H9 (cell line): Measurements from ENCODE around the gene OR4D5. TPM values are rescaled to one million over a fixed set of nuclear protein-coding genes. Genes with fewer than 3 reads are reported as not detected.

ENCODE experiments used
- DNase-seq: peaks from one replicate; pipeline ENCODE4 v3.0.0-alpha.2; 2017
- H2AFZ ChIP-seq: one replicate; pipeline ENCODE4 v1.6.1; 2013; ENCODE audit warnings: mild to moderate bottlenecking, low read length, control low read depth, moderate library complexity
- H2AK5ac ChIP-seq: 2 replicates; pipeline ENCODE4 v1.6.1; 2013; ENCODE audit warnings: low read length, control low read depth, mixed read lengths; ENCODE audit not compliant: insufficient read length
- H2BK120ac ChIP-seq: one replicate; pipeline ENCODE4 v1.6.1; 2013; ENCODE audit warnings: low read depth, mild to moderate bottlenecking, low read length, control low read depth, inconsistent platforms; ENCODE audit not compliant: poor library complexity, severe bottlenecking
- H2BK12ac ChIP-seq: 2 replicates; pipeline ENCODE4 v1.6.1; 2013; ENCODE audit warnings: low read length, control low read depth, mixed read lengths, low read depth; ENCODE audit not compliant: insufficient read length
- H2BK15ac ChIP-seq: 2 replicates; pipeline ENCODE4 v1.6.1; 2013; ENCODE audit warnings: low read depth, low read length, control low read depth
- H2BK20ac ChIP-seq: one replicate; pipeline ENCODE4 v1.6.1; 2013; ENCODE audit warnings: low read depth, mild to moderate bottlenecking, low read length, control low read depth, inconsistent platforms; ENCODE audit not compliant: poor library complexity, severe bottlenecking
- H2BK5ac ChIP-seq: 2 replicates; pipeline ENCODE4 v1.6.1; 2013; ENCODE audit warnings: low read length, control low read depth, mixed read lengths; ENCODE audit not compliant: insufficient read length
- H3K14ac ChIP-seq: 2 replicates; pipeline ENCODE4 v1.6.1; 2013; ENCODE audit warnings: low read length, control low read depth; ENCODE audit not compliant: insufficient read depth
- H3K18ac ChIP-seq: 2 replicates; pipeline ENCODE4 v1.6.1; 2013; ENCODE audit warnings: low read depth, mild to moderate bottlenecking, mixed read lengths, low read length, control low read depth; ENCODE audit not compliant: insufficient read length
- H3K23ac ChIP-seq: 2 replicates; pipeline ENCODE4 v1.6.1; 2013; ENCODE audit warnings: low read length, control low read depth, mixed read lengths, low read depth; ENCODE audit not compliant: insufficient read length
- H3K23me2 ChIP-seq: 2 replicates; pipeline ENCODE4 v1.6.1; 2013; ENCODE audit warnings: low read depth, mild to moderate bottlenecking, mixed read lengths, low read length, control low read depth; ENCODE audit not compliant: insufficient read length, poor library complexity, severe bottlenecking
- H3K27ac ChIP-seq: 2 replicates; pipeline ENCODE4 v1.5.1; 2013; ENCODE audit warnings: low read length, control low read depth, mixed read lengths, low read depth; ENCODE audit not compliant: insufficient read length
- H3K27me3 ChIP-seq: 2 replicates; pipeline ENCODE4 v1.6.1; 2013; ENCODE audit warnings: low read length, control low read depth, inconsistent platforms; ENCODE audit not compliant: insufficient read depth
- H3K4ac ChIP-seq: 2 replicates; pipeline ENCODE4 v1.6.1; 2013; ENCODE audit warnings: low read depth, mild to moderate bottlenecking, control low read depth, inconsistent platforms, low read length, moderate library complexity
- H3K4me1 ChIP-seq: 2 replicates; pipeline ENCODE4 v1.6.1; 2013; ENCODE audit warnings: low read length, control low read depth, inconsistent platforms; ENCODE audit not compliant: insufficient read depth
- H3K4me2 ChIP-seq: 2 replicates; pipeline ENCODE4 v1.6.1; 2013; ENCODE audit warnings: low read length, control low read depth, mixed read lengths; ENCODE audit not compliant: insufficient read length, insufficient read depth
- H3K56ac ChIP-seq: 2 replicates; pipeline ENCODE4 v1.6.1; 2013; ENCODE audit warnings: low read depth, mild to moderate bottlenecking, mixed read lengths, low read length, control low read depth; ENCODE audit not compliant: insufficient read length
- H3K79me1 ChIP-seq: 2 replicates; pipeline ENCODE4 v1.6.1; 2013; ENCODE audit warnings: low read depth, mild to moderate bottlenecking, moderate library complexity, low read length, control low read depth, inconsistent platforms; ENCODE audit not compliant: insufficient read depth, poor library complexity, severe bottlenecking
- H3K79me2 ChIP-seq: 2 replicates; pipeline ENCODE4 v1.6.1; 2013; ENCODE audit warnings: low read length, control low read depth, inconsistent platforms; ENCODE audit not compliant: insufficient read depth
- H3K9ac ChIP-seq: 2 replicates; pipeline ENCODE4 v1.6.1; 2013; ENCODE audit warnings: low read length, control low read depth, mixed read lengths; ENCODE audit not compliant: insufficient read length; ENCODE audit errors: extremely low read depth
- H3K9me3 ChIP-seq: one replicate; pipeline ENCODE4 v1.6.1; 2013; ENCODE audit warnings: low read depth, low read length, inconsistent platforms; ENCODE audit not compliant: control insufficient read depth
- H3T11ph ChIP-seq: one replicate; pipeline ENCODE4 v1.6.1; 2013; ENCODE audit warnings: mild to moderate bottlenecking, low read length, control low read depth, inconsistent platforms
- H4K20me1 ChIP-seq: one replicate; pipeline ENCODE4 v1.6.1; 2013; ENCODE audit not compliant: control insufficient read depth, insufficient read length, insufficient read depth
- H4K5ac ChIP-seq: 2 replicates; pipeline ENCODE4 v1.6.1; 2013; ENCODE audit warnings: low read depth, mild to moderate bottlenecking, mixed read lengths, low read length, control low read depth; ENCODE audit not compliant: insufficient read length
- H4K8ac ChIP-seq: replicated peaks from 2 replicates; pipeline ENCODE4 v1.6.1; 2013; ENCODE audit warnings: low read length, control low read depth, mixed read lengths, low read depth; ENCODE audit not compliant: insufficient read length
- H4K91ac ChIP-seq: 2 replicates; pipeline ENCODE4 v1.6.1; 2013; ENCODE audit warnings: low read depth, mild to moderate bottlenecking, moderate library complexity, mixed read lengths, low read length, control low read depth; ENCODE audit not compliant: insufficient read length
- H3K27ac Mint-ChIP-seq, 3 experiments: 2 replicates in 2 of 3; 3 replicates in 1 of 3; pipeline ENCODE4 v1.8.0; 2020 to 2021; ENCODE audit warnings: mixed read lengths in 3 of 3, mild to moderate bottlenecking in 1 of 3, moderate library complexity in 1 of 3
- H3K27me3 Mint-ChIP-seq: 2 replicates; pipeline ENCODE4 v1.8.0; 2021; ENCODE audit warnings: low read depth, mild to moderate bottlenecking, moderate library complexity, mixed read lengths
- H3K36me3 Mint-ChIP-seq, 3 experiments: 2 replicates in 2 of 3; 3 replicates in 1 of 3; pipeline ENCODE4 v1.8.0; 2020 to 2021; ENCODE audit warnings: low read depth in 3 of 3, mixed read lengths in 3 of 3; ENCODE audit not compliant: insufficient read depth in 1 of 3
- H3K4me1 Mint-ChIP-seq, 2 experiments: 2 replicates each; pipeline ENCODE4 v1.8.0; 2020; ENCODE audit warnings: mixed read lengths in 2 of 2
- H3K4me3 Mint-ChIP-seq, 2 experiments: 2 replicates in 1 of 2; 3 replicates in 1 of 2; pipeline ENCODE4 v1.8.0; 2020 to 2021; ENCODE audit warnings: mild to moderate bottlenecking in 2 of 2, mixed read lengths in 2 of 2, moderate library complexity in 1 of 2
- H3K9me3 Mint-ChIP-seq, 2 experiments: 2 replicates in 1 of 2; 3 replicates in 1 of 2; pipeline ENCODE4 v1.8.0; 2020; ENCODE audit warnings: mild to moderate bottlenecking in 2 of 2, mixed read lengths in 2 of 2, moderate library complexity in 1 of 2
- WGBS: extraction: QIAGEN DNeasy Blood & Tissue Kit; methylation state at CpG from one replicate; pipeline ENCODE4 v1.1.7; 2013; ENCODE audit warnings: missing lambda C conversion rate, low lambda C conversion rate, mixed read lengths; ENCODE audit not compliant: insufficient read length; ENCODE audit errors: extremely low coverage; 5-methylcytosine and 5-hydroxymethylcytosine counted together
- total RNA-seq: library from RNA; stranded (reverse); gene quantifications from 2 replicates; pipeline ENCODE4 v1.2.1, GENCODE V29; 2021
- TF ChIP-seq, protein P1 (sequence below): fragments of 200-600 bp; sonication (generic); conservative IDR thresholded peaks from 3 replicates; pipeline ENCODE4 v1.8.0; 2021; ENCODE audit warnings: antibody characterized with exemption, mild to moderate bottlenecking

Gene OR4D5
- total RNA-seq, 1 experiment from 2014 or later, result not detected

DNA sequence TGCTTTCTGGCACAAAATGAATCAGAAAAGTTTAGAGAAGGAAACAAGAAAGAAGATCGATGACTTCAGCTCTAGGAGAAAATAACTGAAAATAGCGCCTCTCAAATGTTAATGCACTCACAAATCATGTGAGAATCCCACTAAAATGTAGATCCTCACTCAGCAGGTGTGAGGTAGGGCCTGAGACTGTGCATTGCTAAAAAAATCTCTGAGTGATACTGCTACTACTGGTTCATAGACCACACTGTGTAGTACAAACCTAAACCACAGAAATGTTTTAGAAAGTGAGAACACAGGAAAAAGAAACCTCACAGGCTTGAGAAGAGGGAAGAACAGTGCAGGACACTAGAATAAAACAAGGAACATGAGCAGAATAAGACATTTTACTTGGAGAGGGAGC is 35.5 kb upstream of the OR4D5 start:
- Histone ChIP-seq H3K23ac (no peak overlapping the region), H3K79me1 (no peaks in the 10 kb centered on the region), H3K27me3 (no peaks in the 10 kb centered on the region), H3K18ac (no peak overlapping the region), H3K4ac (no peak overlapping the region), H4K91ac (no peak overlapping the region), H3K9ac (no peak overlapping the region), H4K8ac (no peak overlapping the region), H4K5ac (no peak overlapping the region), H3K23me2 (no peaks in the 10 kb centered on the region), H2BK5ac (no peak overlapping the region), H2AK5ac (no peak overlapping the region), H2BK12ac (no peak overlapping the region), H4K20me1 (no peaks in the 10 kb centered on the region), H3K9me3 (no peaks in the 10 kb centered on the region), H3K4me1 (no peaks in the 10 kb centered on the region; the same call in 1 of the 2 replicates), H3K56ac (no peak overlapping the region), H3T11ph (no peak overlapping the region), H2BK120ac (no peak overlapping the region), H3K14ac (no peak overlapping the region), H3K27ac (no peak overlapping the region), H2BK15ac (no peak overlapping the region), H2BK20ac (no peak overlapping the region), H3K4me2 (no peak overlapping the region), H3K79me2 (no peaks in the 10 kb centered on the region), H2AFZ (no peak overlapping the region)
- no peak overlapping the region for H3K27ac Mint-ChIP-seq
- H3K4me3 Mint-ChIP-seq, result no peak overlapping the region
- no peak for DNase-seq
- TF ChIP-seq, protein P1, sequence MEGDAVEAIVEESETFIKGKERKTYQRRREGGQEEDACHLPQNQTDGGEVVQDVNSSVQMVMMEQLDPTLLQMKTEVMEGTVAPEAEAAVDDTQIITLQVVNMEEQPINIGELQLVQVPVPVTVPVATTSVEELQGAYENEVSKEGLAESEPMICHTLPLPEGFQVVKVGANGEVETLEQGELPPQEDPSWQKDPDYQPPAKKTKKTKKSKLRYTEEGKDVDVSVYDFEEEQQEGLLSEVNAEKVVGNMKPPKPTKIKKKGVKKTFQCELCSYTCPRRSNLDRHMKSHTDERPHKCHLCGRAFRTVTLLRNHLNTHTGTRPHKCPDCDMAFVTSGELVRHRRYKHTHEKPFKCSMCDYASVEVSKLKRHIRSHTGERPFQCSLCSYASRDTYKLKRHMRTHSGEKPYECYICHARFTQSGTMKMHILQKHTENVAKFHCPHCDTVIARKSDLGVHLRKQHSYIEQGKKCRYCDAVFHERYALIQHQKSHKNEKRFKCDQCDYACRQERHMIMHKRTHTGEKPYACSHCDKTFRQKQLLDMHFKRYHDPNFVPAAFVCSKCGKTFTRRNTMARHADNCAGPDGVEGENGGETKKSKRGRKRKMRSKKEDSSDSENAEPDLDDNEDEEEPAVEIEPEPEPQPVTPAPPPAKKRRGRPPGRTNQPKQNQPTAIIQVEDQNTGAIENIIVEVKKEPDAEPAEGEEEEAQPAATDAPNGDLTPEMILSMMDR, result no peak
- WGBS, result no CpG with 5 or more reads among the region's 2 CpGs
- no peaks in the 10 kb centered on the region for H3K36me3 Mint-ChIP-seq
- H3K9me3 Mint-ChIP-seq, result no peaks in the 10 kb centered on the region
- H3K27me3 Mint-ChIP-seq, result no peaks in the 10 kb centered on the region
- peaks cover 11 to 16% of the 10 kb centered on the region in 2 experiments for H3K4me1 Mint-ChIP-seq
